ENCODE data around the gene TMEM191B. TPM values are rescaled to one million over a fixed set of nuclear protein-coding genes. Genes with fewer than 3 reads are reported as not detected.
"Not testable (repeated sequence)": the region's sequence is repeated elsewhere in the genome, so short reads cannot be mapped to it uniquely, and the experiment has no call there.

TMEM191B gene
- total RNA-seq, 1 donor from 2014 or later, result 42.7 TPM

DNA sequence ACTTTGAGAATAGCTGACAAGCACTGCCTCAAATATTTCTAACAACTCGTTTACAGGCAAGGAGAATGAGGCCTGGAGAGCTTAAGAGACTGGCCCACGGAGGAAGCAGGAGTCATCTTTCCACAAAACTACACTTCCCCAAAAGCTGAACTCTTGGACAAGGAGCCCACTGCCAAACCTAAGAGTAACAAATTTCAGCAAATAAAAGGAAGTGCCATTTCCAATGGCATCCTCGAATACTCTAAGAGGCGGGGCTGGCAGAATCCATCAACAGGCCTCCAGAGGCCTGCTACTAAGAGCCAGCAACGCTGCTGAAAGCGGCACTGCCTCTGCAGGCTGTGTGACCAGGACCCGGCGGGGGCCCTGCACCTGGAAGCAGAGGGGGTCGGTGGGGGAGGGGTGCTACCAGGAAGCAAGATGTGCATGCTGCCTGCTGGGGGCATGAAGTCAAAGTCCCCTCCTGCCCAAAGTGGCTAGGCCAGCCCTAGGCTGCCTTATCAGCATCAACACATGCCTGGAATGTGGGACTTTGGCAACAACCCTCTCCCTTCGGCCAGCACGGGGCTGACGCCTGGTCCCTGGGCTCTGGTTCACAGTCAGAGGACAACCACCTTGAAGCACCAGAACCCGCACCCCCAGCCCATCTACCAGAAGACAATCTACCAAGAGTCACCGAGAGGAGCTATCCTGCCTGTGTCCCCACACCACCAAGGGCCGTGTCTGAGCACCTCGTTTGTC is 43.1 kb downstream of the TMEM191B start:
- not testable (repeated sequence) for H3K9me3 Mint-ChIP-seq (ENCODE audit: unreplicated experiment); H3K36me3 Mint-ChIP-seq (ENCODE audit: unreplicated experiment); H3K4me1 Mint-ChIP-seq (ENCODE audit: low read depth, unreplicated experiment); H3K27me3 Mint-ChIP-seq (ENCODE audit: unreplicated experiment); DNase-seq; H3K27ac Mint-ChIP-seq (ENCODE audit: unreplicated experiment); H3K4me3 Mint-ChIP-seq (ENCODE audit: unreplicated experiment)

DNA sequence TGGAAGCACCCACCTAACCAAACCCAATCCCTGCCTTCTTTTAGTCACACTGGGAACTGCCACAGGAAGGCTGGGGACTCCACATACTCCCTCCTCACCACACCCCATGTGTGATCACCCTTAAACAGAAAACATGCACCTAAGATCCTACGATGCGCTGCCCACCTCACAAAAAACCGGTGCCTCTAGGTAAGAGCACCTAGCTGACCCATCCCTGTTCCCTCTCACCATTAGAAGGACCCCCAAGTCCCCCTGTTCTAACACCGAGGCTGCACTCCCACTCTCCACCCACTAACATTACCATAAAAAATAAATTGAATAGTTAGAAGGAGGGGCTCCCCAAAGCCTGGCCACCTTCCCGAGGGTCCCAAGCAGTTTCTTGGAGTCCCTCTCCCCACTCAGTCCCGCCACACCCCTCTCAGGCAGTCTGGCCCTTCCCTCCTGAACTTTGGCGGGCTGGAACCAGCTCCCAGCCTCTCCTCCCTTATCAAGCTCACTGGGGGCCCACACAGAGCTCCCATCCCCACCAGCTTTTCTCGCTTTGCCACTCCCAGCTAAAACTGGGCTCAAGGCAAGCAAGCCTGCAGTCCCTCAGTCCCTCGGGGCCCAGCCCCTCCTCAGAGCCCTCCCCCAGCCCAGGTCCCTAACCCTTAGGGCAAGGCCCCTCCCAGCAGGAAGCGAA is 46.0 kb downstream of the TMEM191B start:
- H3K36me3 Mint-ChIP-seq (ENCODE audit: unreplicated experiment); H3K4me3 Mint-ChIP-seq (ENCODE audit: unreplicated experiment); H3K9me3 Mint-ChIP-seq (ENCODE audit: unreplicated experiment); H3K27me3 Mint-ChIP-seq (ENCODE audit: unreplicated experiment); H3K4me1 Mint-ChIP-seq (ENCODE audit: low read depth, unreplicated experiment); DNase-seq; H3K27ac Mint-ChIP-seq (ENCODE audit: unreplicated experiment): not testable (repeated sequence)

DNA sequence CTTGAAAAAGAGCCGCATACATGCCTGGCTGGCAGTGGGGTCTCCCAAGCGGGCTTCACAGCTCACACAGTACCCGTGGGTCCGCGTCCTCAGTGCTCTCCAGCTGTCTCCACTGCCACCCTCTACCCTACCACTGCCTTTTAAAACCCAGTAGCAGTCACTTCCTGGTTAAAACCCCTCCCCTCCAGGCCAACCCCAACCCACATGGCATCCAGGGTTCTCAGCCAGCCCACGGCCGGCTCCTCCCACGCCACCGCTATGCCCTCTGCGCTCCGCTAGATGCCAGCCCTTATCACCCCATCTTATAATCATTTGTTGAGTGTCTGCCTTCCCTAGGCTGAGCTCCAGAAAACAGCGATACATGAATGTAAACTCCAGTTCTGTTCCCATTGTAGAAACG is 47.0 kb downstream of the TMEM191B start:
- H3K4me1 Mint-ChIP-seq (ENCODE audit: low read depth, unreplicated experiment); H3K9me3 Mint-ChIP-seq (ENCODE audit: unreplicated experiment); H3K36me3 Mint-ChIP-seq (ENCODE audit: unreplicated experiment); DNase-seq; H3K27ac Mint-ChIP-seq (ENCODE audit: unreplicated experiment); H3K4me3 Mint-ChIP-seq (ENCODE audit: unreplicated experiment); H3K27me3 Mint-ChIP-seq (ENCODE audit: unreplicated experiment): not testable (repeated sequence)

DNA sequence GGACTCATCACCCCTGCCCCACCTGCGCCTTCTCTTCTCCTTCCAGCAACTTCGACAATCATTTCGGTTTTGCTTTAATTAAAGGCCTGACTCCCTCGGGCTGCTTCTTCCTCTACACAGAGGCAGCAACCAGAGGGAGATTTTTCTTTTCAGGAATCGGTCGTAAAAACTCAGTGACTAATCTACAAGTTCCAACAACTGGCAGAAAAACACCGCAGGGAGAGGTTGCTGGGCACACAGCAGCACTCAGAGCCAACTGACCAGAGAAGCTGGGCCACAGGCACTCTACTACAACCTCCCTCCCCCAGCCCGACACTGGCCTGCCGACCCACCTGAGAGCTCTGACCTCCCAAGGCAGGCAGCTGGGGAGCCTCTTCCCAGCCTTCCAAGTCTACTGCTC is 48.1 kb downstream of the TMEM191B start:
- H3K4me1 Mint-ChIP-seq (ENCODE audit: low read depth, unreplicated experiment); H3K27me3 Mint-ChIP-seq (ENCODE audit: unreplicated experiment); H3K4me3 Mint-ChIP-seq (ENCODE audit: unreplicated experiment); H3K27ac Mint-ChIP-seq (ENCODE audit: unreplicated experiment); H3K9me3 Mint-ChIP-seq (ENCODE audit: unreplicated experiment); H3K36me3 Mint-ChIP-seq (ENCODE audit: unreplicated experiment); DNase-seq: not testable (repeated sequence)

DNA sequence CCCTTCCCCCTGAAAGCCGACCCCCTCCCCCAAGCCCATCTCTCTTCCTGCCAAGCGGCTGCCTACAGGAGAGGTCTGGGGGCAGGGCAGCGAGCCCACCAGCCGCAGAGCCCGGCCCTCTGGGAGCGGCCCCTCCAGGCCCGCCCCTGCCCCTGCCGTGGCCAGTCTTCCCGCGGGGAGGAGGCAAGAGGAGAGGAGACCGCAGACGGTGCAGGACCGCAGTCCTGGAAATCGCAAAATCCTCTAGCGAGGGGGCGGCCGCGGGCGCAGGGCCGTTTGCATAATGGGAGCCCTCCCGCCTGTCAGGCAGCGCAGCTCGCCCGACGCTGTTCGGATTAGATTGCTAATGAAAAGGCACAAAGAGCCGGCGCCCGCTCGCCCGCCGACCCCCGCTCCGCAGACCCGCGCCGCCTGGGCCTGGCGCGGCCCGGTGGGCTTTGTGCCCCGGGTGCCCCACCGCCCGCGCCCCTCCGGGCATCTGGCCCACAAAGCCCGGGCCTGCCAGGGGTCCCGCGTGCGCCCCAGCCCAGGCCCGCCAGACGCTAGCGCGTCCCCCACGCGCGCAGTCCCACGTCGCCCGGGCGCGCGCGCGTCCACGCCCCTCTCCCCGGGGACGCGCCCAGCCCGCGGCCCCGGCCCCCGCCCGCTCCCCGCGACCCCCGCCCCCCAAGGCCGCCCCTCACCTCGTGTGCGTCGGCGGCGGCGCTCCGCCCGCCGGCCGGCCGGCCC is 49.7 kb downstream of the TMEM191B start:
- H3K36me3 Mint-ChIP-seq (ENCODE audit: unreplicated experiment); H3K27me3 Mint-ChIP-seq (ENCODE audit: unreplicated experiment); H3K4me3 Mint-ChIP-seq (ENCODE audit: unreplicated experiment); H3K27ac Mint-ChIP-seq (ENCODE audit: unreplicated experiment); H3K4me1 Mint-ChIP-seq (ENCODE audit: low read depth, unreplicated experiment); DNase-seq; H3K9me3 Mint-ChIP-seq (ENCODE audit: unreplicated experiment): not testable (repeated sequence)

DNA sequence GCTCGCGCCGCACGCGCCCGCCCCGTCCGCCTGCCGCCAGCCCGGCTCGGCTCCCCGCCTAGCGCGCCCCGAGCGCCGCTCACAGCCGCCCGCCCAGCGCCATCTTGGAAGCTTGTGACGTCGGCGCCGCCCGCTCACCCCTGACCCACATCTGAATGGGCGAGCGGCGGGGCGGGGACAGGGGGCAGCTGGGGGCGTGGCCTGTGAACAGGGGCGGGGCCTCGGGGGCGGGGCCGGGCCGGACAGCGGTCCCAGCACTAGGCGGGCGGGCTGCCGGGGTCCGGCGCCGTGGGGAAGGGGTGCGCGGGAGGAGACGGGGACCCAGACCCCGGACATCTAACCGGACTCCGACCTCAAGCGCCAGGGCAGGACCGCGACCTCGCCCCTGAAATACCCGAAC is 50.2 kb downstream of the TMEM191B start:
- H3K4me1 Mint-ChIP-seq (ENCODE audit: low read depth, unreplicated experiment); H3K9me3 Mint-ChIP-seq (ENCODE audit: unreplicated experiment); H3K27ac Mint-ChIP-seq (ENCODE audit: unreplicated experiment); H3K27me3 Mint-ChIP-seq (ENCODE audit: unreplicated experiment); H3K4me3 Mint-ChIP-seq (ENCODE audit: unreplicated experiment); H3K36me3 Mint-ChIP-seq (ENCODE audit: unreplicated experiment): not testable (repeated sequence)
- peak; percentile 61 for DNase-seq

Other genes starting within 250 kb of the TMEM191B start
- not detected for gene GGTLC3, start 9.6 kb upstream of the TMEM191B start, total RNA-seq (ENCODE audit: unreplicated experiment)
- gene RIMBP3, start 84.1 kb downstream of the TMEM191B start, total RNA-seq (ENCODE audit: unreplicated experiment), result 1.0 TPM

Measured in glutamatergic neuron (in vitro differentiated cells).